Measurements from ENCODE around the gene NELL1. TPM values are rescaled to one million over a fixed set of nuclear protein-coding genes. Genes with fewer than 3 reads are reported as not detected.

Gene NELL1
- total RNA-seq, 3 donors from 2014 or later (not counting 1 experiment from before 2014, with no cell fraction given) = not detected

DNA sequence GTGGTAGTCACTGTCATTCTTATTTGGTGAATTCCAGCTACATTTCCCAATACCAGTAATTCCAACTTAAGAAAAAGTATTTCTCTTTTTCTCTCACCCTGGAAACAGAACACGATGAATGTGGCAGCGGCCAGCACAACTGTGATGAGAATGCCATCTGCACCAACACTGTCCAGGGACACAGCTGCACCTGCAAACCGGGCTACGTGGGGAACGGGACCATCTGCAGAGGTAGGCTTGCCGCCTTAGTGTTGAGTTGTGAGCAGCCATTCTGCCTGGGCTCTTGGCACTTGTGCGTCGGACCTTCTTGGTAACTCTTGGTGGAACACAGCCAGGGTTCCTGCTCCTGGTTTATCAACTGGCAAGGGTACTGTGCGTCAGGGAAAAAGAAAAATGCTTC is 559.8 kb downstream of the NELL1 start:
- TF ChIP-seq, protein P1, sequence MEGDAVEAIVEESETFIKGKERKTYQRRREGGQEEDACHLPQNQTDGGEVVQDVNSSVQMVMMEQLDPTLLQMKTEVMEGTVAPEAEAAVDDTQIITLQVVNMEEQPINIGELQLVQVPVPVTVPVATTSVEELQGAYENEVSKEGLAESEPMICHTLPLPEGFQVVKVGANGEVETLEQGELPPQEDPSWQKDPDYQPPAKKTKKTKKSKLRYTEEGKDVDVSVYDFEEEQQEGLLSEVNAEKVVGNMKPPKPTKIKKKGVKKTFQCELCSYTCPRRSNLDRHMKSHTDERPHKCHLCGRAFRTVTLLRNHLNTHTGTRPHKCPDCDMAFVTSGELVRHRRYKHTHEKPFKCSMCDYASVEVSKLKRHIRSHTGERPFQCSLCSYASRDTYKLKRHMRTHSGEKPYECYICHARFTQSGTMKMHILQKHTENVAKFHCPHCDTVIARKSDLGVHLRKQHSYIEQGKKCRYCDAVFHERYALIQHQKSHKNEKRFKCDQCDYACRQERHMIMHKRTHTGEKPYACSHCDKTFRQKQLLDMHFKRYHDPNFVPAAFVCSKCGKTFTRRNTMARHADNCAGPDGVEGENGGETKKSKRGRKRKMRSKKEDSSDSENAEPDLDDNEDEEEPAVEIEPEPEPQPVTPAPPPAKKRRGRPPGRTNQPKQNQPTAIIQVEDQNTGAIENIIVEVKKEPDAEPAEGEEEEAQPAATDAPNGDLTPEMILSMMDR (IDR thresholded peaks at IDR 0.05) = no peak
- no peak overlapping the region for H3K27ac ChIP-seq (ENCODE audit: low read length)
- no peaks in the 10 kb centered on the region for H3K4me1 ChIP-seq (ENCODE audit: control insufficient read depth, insufficient read depth, low read length)
- Mint-ChIP-seq H3K4me3 (no peak overlapping the region), H3K27me3 (ENCODE audit: low read depth in 2 of 2) (no peaks in the 10 kb centered on the region), H3K27ac (no peak overlapping the region), H3K4me1 (no peaks in the 10 kb centered on the region), H3K9me3 (peaks cover 13 to 20% of the 10 kb centered on the region in 2 donors), H3K36me3 (no peaks in the 10 kb centered on the region)
- no peaks in the 10 kb centered on the region for H3K9me3 ChIP-seq (ENCODE audit: control insufficient read depth, insufficient read depth, low read length)
- H3K4me3 ChIP-seq (ENCODE audit: low read length) = no peak overlapping the region
- no peak for ATAC-seq
- no peaks in the 10 kb centered on the region for H3K27me3 ChIP-seq (ENCODE audit: control insufficient read depth, insufficient read depth, low read length)
- DNase-seq = no peak
- no peaks in the 10 kb centered on the region for H3K36me3 ChIP-seq (ENCODE audit: control insufficient read depth, insufficient read depth, low read length)
- intact Hi-C loops (cut with micrococcal nuclease) = no loop called here
- WGBS (ENCODE audit: insufficient coverage) = 90% methylated on average over 9 of the region's 9 CpGs

DNA sequence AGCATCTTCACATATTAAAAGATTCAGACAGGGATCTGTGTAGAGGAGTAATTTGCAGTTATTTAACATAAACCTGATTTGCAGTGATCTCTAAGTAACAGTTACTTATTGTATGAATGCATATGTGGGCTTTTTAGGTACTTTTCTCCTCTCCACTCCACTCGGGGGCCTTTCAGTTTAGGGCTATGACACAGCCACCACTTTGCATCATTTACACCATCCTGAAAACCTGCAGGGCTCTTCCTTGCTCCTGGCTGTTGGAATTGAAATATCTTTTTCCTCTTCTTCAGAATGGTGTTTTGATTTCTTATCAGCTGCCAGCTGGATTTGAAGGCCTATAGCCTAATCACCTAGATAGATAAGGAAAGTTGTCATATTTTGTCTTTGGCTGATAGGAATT is 580.8 kb downstream of the NELL1 start:
- no peaks in the 10 kb centered on the region for H3K4me1 ChIP-seq (ENCODE audit: control insufficient read depth, insufficient read depth, low read length)
- no peak overlapping the region for H3K27ac ChIP-seq (ENCODE audit: low read length)
- Mint-ChIP-seq H3K4me3 (no peak overlapping the region), H3K4me1 (no peaks in the 10 kb centered on the region), H3K27me3 (ENCODE audit: low read depth in 2 of 2) (no peaks in the 10 kb centered on the region), H3K9me3 (peaks cover 7 to 13% of the 10 kb centered on the region in 2 donors), H3K36me3 (no peaks in the 10 kb centered on the region), H3K27ac (no peak overlapping the region)
- no peaks in the 10 kb centered on the region for H3K27me3 ChIP-seq (ENCODE audit: control insufficient read depth, insufficient read depth, low read length)
- H3K36me3 ChIP-seq (ENCODE audit: control insufficient read depth, insufficient read depth, low read length) = no peaks in the 10 kb centered on the region
- TF ChIP-seq, protein P1 (IDR thresholded peaks at IDR 0.05) = no peak
- DNase-seq (no peak), ATAC-seq (no peak)
- no peaks in the 10 kb centered on the region for H3K9me3 ChIP-seq (ENCODE audit: control insufficient read depth, insufficient read depth, low read length)
- no peak overlapping the region for H3K4me3 ChIP-seq (ENCODE audit: low read length)
- intact Hi-C loops (cut with micrococcal nuclease) = no loop called here
- WGBS (ENCODE audit: insufficient coverage) = no CpG with 5 or more reads among the region's 1 CpG

DNA sequence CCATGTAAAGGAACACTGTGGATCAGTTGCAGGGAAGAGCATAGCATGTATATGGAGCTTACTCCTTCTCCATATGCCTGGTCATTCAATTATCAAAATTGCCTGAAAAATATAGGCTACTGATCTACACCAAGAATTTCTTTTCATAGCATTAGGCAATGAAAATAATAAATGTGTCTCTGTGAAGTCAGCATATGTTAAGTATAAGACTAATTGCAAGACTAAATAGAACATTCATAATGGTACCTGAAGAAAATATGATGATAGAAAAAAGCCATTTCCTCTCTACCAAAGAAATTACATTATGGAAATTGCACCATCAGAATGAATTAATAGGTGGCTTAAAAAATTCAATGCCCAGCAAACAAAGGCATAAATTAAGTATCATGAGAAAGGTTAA is 584.7 kb downstream of the NELL1 start:
- no peaks in the 10 kb centered on the region for H3K4me1 ChIP-seq (ENCODE audit: control insufficient read depth, insufficient read depth, low read length)
- H3K27ac ChIP-seq (ENCODE audit: low read length) = no peak overlapping the region
- Mint-ChIP-seq H3K27ac (no peak overlapping the region), H3K4me3 (no peak overlapping the region), H3K4me1 (no peaks in the 10 kb centered on the region), H3K27me3 (ENCODE audit: low read depth in 2 of 2) (no peaks in the 10 kb centered on the region), H3K36me3 (no peaks in the 10 kb centered on the region), H3K9me3 (peaks cover 17 to 23% of the 10 kb centered on the region in 2 donors)
- TF ChIP-seq, protein P1 (IDR thresholded peaks at IDR 0.05) = no peak
- H3K27me3 ChIP-seq (ENCODE audit: control insufficient read depth, insufficient read depth, low read length) = no peaks in the 10 kb centered on the region
- no peak overlapping the region for H3K4me3 ChIP-seq (ENCODE audit: low read length)
- intact Hi-C loops (cut with micrococcal nuclease) = no loop called here
- H3K36me3 ChIP-seq (ENCODE audit: control insufficient read depth, insufficient read depth, low read length) = no peaks in the 10 kb centered on the region
- no peak for ATAC-seq
- H3K9me3 ChIP-seq (ENCODE audit: control insufficient read depth, insufficient read depth, low read length) = peaks cover 4% of the 10 kb centered on the region
- DNase-seq = no peak

DNA sequence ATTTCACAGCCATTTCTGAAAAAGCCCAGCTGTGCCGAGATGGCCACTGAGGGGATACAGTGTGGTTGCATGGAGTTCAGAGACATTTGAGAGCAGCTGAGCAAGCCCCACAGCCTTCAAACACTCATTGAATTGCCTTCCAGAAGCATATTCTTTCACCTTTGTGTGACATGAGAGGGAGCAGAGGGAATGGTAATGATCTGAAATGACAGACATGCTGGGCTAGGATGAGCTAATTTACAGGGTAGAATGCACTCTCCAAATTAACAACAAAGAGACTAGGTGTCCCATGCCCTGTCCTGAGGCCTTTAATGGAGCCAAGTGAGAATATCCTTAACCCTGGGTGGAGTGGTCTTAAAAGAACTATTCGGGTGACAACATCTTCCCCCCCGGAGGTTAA is 585.4 kb downstream of the NELL1 start:
- no peak overlapping the region for H3K27ac Mint-ChIP-seq
- no peaks in the 10 kb centered on the region for H3K4me1 ChIP-seq (ENCODE audit: control insufficient read depth, insufficient read depth, low read length)
- H3K4me3 Mint-ChIP-seq = no peak overlapping the region
- no peaks in the 10 kb centered on the region for H3K27me3 ChIP-seq (ENCODE audit: control insufficient read depth, insufficient read depth, low read length)
- H3K4me1 Mint-ChIP-seq = no peaks in the 10 kb centered on the region
- no peaks in the 10 kb centered on the region for H3K27me3 Mint-ChIP-seq (ENCODE audit: low read depth in 2 of 2)
- intact Hi-C loops (cut with micrococcal nuclease) = no loop called here
- H3K4me3 ChIP-seq (ENCODE audit: low read length) = no peak overlapping the region
- peaks cover 16 to 25% of the 10 kb centered on the region in 2 donors for H3K9me3 Mint-ChIP-seq
- H3K27ac ChIP-seq (ENCODE audit: low read length) = no peak overlapping the region
- no peaks in the 10 kb centered on the region for H3K36me3 ChIP-seq (ENCODE audit: control insufficient read depth, insufficient read depth, low read length)
- H3K36me3 Mint-ChIP-seq = no peaks in the 10 kb centered on the region
- WGBS (ENCODE audit: insufficient coverage) = 83% methylated on average over 2 of the region's 3 CpGs
- DNase-seq (no peak), ATAC-seq (no peak)
- TF ChIP-seq, protein P1 (IDR thresholded peaks at IDR 0.05) = no peak
- H3K9me3 ChIP-seq (ENCODE audit: control insufficient read depth, insufficient read depth, low read length) = peaks cover 4% of the 10 kb centered on the region

All from natural killer cell (primary cell).